Osteocyte (in vitro differentiated cells): ENCODE measurements around the gene ST7. TPM values are rescaled to one million over a fixed set of nuclear protein-coding genes. Genes with fewer than 3 reads are reported as not detected.
"Not testable (repeated sequence)": the region's sequence is repeated elsewhere in the genome, so short reads cannot be mapped to it uniquely, and the experiment has no call there.

Experiments used
- DNase-seq: peaks from one replicate; pipeline ENCODE4 v3.0.0; 2021; ENCODE audit warnings: mixed read lengths; ENCODE audit not compliant: unreplicated experiment; ENCODE audit errors: extremely low spot score
- H3K27ac Mint-ChIP-seq: one replicate; pipeline ENCODE4 v1.8.0; 2021; ENCODE audit warnings: mild to moderate bottlenecking, mixed read lengths; ENCODE audit not compliant: unreplicated experiment
- H3K27me3 Mint-ChIP-seq: one replicate; pipeline ENCODE4 v1.8.0; 2021; ENCODE audit warnings: mixed read lengths; ENCODE audit not compliant: unreplicated experiment
- H3K36me3 Mint-ChIP-seq: one replicate; pipeline ENCODE4 v1.8.0; 2021; ENCODE audit warnings: mixed read lengths; ENCODE audit not compliant: unreplicated experiment
- H3K4me1 Mint-ChIP-seq: one replicate; pipeline ENCODE4 v1.8.0; 2021; ENCODE audit warnings: mixed read lengths; ENCODE audit not compliant: unreplicated experiment
- H3K4me3 Mint-ChIP-seq: one replicate; pipeline ENCODE4 v1.8.0; 2021; ENCODE audit warnings: mild to moderate bottlenecking, moderate library complexity, mixed read lengths; ENCODE audit not compliant: unreplicated experiment
- H3K9me3 Mint-ChIP-seq: one replicate; pipeline ENCODE4 v1.8.0; 2021; ENCODE audit warnings: mixed read lengths; ENCODE audit not compliant: unreplicated experiment
- CTCF ChIP-seq: fragments of 200-600 bp; sonication (generic); IDR thresholded peaks from 2 replicates; pipeline ENCODE4 v1.5.0; 2021; ENCODE audit warnings: antibody characterized with exemption, mild to moderate bottlenecking, moderate library complexity
- total RNA-seq: library from RNA; stranded (reverse); gene quantifications from 2 replicates; pipeline ENCODE4 v1.2.1, GENCODE V29; 2021

The ST7 gene
- total RNA-seq, 1 donor from 2014 or later: 68.5 TPM

DNA sequence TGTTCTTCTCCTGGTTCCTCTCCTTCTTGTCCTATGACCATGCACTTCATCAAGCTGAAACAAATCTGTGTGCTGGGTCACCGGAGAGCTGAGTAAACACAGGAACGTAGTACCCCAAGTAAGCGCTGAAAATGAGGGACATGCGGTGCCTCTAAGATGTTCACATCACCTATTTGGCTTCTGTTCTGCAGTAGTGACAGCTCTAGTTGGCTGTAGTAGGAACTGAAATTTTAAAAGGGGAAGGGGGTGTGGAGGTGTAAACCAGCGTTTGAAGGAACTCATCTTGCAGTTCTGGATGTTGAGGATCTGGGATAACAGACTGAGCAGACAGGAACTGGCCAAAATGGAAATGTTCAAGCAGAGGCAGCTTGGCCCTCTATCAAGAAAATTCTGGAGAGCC, 284.3 kb downstream of the ST7 start:
- no peak overlapping the region for H3K4me3 Mint-ChIP-seq
- peaks cover 14% of the 10 kb centered on the region for H3K9me3 Mint-ChIP-seq
- no peaks in the 10 kb centered on the region for H3K27me3 Mint-ChIP-seq
- DNase-seq: no peak
- TF ChIP-seq CTCF: no peak
- no peak overlapping the region for H3K27ac Mint-ChIP-seq
- no peaks in the 10 kb centered on the region for H3K4me1 Mint-ChIP-seq
- peaks cover 5% of the 10 kb centered on the region for H3K36me3 Mint-ChIP-seq

DNA sequence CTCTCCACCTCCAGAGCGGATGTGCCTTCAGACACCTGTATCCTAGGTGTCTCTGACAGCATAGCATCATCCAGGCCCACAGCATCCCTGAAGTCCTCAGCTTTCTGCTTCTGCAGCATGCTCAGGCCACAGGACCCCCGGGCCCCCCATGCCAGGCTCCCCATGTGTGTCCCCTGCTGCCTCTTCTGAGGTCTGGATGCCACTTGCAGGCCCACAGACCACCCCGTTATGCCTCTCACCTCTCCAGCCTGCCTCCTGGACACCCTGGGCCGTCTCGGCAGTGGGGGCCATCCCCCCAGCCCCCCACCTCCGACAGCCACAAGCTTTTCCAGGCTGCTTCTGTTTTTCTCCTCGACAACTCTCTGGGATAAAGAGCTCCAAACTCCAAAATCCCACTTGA, 285.2 kb downstream of the ST7 start:
- Mint-ChIP-seq H3K4me3 (no peak overlapping the region), H3K36me3 (peaks cover 5% of the 10 kb centered on the region), H3K27ac (no peak overlapping the region), H3K9me3 (peaks cover 14% of the 10 kb centered on the region), H3K27me3 (no peaks in the 10 kb centered on the region), H3K4me1 (no peaks in the 10 kb centered on the region)
- no peak for TF ChIP-seq CTCF
- DNase-seq: no peak

GRCh38 chr7:117238937-117239336, 285.6 kb downstream of the ST7 start:
- H3K27me3 Mint-ChIP-seq: no peaks in the 10 kb centered on the region
- DNase-seq: no peak
- H3K27ac Mint-ChIP-seq: no peak overlapping the region
- peaks cover 14% of the 10 kb centered on the region for H3K9me3 Mint-ChIP-seq
- no peaks in the 10 kb centered on the region for H3K4me1 Mint-ChIP-seq
- TF ChIP-seq CTCF: no peak
- H3K36me3 Mint-ChIP-seq: peaks cover 5% of the 10 kb centered on the region
- no peak overlapping the region for H3K4me3 Mint-ChIP-seq

DNA sequence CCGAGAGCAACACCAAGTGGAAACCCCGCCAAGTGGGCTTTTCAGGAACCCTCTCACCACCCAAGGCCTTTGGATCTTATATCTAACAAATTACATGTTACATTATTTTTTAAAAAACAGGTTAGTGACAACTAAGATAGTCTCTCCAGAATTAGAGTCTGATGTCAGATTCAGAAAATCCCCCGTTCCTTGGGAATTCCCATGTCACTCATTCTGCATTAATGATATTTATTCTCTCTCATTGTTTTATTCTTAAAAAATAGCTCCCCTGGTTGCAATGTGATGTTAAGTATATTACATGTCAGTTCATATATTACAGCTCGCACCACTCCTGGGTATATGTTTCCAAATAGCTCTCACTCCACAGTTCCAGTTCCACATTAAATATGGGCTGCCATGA, 287.8 kb downstream of the ST7 start:
- H3K9me3 Mint-ChIP-seq: peaks cover 17% of the 10 kb centered on the region
- H3K36me3 Mint-ChIP-seq: peaks cover 4% of the 10 kb centered on the region
- no peak overlapping the region for H3K4me3 Mint-ChIP-seq
- H3K27me3 Mint-ChIP-seq: no peaks in the 10 kb centered on the region
- H3K4me1 Mint-ChIP-seq: no peaks in the 10 kb centered on the region
- H3K27ac Mint-ChIP-seq: no peak overlapping the region
- no peak for DNase-seq
- TF ChIP-seq CTCF: no peak

DNA sequence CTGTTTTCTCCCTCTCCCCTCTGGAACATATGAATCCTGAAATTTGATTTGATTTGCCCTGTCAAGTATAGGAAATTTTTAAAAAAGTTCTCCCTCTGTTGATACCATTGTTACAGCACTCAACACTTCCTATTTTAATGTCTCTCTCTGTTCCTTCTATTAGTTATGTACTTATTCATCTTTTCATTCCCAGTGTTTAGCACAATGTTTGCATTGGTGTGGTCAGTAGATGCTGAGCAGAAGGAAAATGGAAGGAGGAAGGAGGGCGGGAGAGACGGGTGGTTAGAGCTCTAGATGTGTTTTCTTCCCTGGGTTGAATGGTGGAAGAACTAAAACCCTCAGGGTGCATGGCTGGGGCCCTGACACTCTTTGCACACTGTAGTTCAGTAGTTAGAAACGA, 290.1 kb downstream of the ST7 start:
- no peak for DNase-seq
- H3K27me3 Mint-ChIP-seq: no peaks in the 10 kb centered on the region
- H3K27ac Mint-ChIP-seq: no peak overlapping the region
- peaks cover 4% of the 10 kb centered on the region for H3K36me3 Mint-ChIP-seq
- H3K4me1 Mint-ChIP-seq: peaks cover 2% of the 10 kb centered on the region
- TF ChIP-seq CTCF: no peak
- H3K4me3 Mint-ChIP-seq: no peak overlapping the region
- peaks cover 15% of the 10 kb centered on the region for H3K9me3 Mint-ChIP-seq

DNA sequence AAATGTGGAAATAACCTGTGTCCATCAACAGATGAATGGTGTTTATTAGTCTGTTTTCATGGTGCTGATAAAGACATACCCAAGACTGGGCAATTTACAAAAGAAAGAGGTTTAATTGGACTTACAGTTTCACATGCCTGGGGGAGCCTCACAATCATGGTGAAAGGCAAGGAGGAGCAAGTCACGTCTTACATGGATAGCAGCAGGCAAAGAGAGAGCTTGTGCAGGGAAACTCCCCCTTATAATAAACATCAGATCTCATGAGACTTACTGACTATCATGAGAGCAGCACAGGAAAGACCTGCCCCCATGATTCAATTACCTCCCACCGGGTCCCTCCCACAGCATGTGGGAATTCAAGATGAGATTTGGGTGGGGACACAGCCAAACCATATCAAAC, 292.4 kb downstream of the ST7 start:
- not testable (repeated sequence) for H3K27me3 Mint-ChIP-seq, H3K36me3 Mint-ChIP-seq, H3K4me1 Mint-ChIP-seq, H3K4me3 Mint-ChIP-seq, DNase-seq, H3K27ac Mint-ChIP-seq
- H3K9me3 Mint-ChIP-seq: peaks cover 17% of the 10 kb centered on the region
